ENCODE data around the gene RGL3. TPM values are rescaled to one million over a fixed set of nuclear protein-coding genes. Genes with fewer than 3 reads are reported as not detected.
A peak's percentile ranks its signal among the peaks of the same experiment; 100 is the strongest.

The RGL3 gene
- total RNA-seq, 2 experiments from 2014 or later, result 0.49 TPM; not detected in 1

- Histone ChIP-seq H3K9me2 (ENCODE audit: insufficient read depth, low read length) (no peaks in the 10 kb centered on the region), H3K36me3 (ENCODE audit: insufficient read depth, low read length) (peaks cover 60% of the 10 kb centered on the region), H3K4me3 (ENCODE audit: low read depth, low read length, poor library complexity, severe bottlenecking) (no peak overlapping the region), H3K4me2 (ENCODE audit: low read length) (peak overlapping the region; percentile 22), H3K79me2 (ENCODE audit: insufficient read depth, low read depth, low read length) (peaks cover 14% of the 10 kb centered on the region; the same call in 1 of the 2 replicates), H2AFZ (ENCODE audit: low read length) (no peak overlapping the region), H3K27ac (ENCODE audit: low read depth, low read length, poor library complexity, severe bottlenecking) (no peak overlapping the region), H3K4me1 (ENCODE audit: insufficient read depth, low read length, poor library complexity, severe bottlenecking) (peaks cover 24% of the 10 kb centered on the region), H4K20me1 (ENCODE audit: insufficient read depth, low read length) (no peaks in the 10 kb centered on the region), H3K9me3 (ENCODE audit: low read length) (no peaks in the 10 kb centered on the region)
- DNase-seq (ENCODE audit: low spot score), result peak; percentile 38
- CTCF ChIA-PET (ENCODE audit: unreplicated experiment), result no interaction called here
- BruUV-seq (replicated peaks), result TSS peak; percentile 60
- no peak for TF ChIP-seq CTCF (conservative IDR thresholded peaks at IDR 0.05; ENCODE audit: low read length)
- TF ChIP-seq EZH2phosphoT487 (IDR thresholded peaks at IDR 0.05; ENCODE audit: borderline replicate concordance, low read depth, low read length), result no peak
- POLR2A ChIA-PET, result no interaction called here
- intact Hi-C loops (cut with micrococcal nuclease; ENCODE audit: unreplicated experiment), result loop anchor here (5.0 kb wide), 1 partner anchor 146 kb away; no protein-coding TSS in a partner anchor
Observed at GRCh38 chr19:11437955-11438354, 18.8 kb upstream of the RGL3 start.

DNA sequence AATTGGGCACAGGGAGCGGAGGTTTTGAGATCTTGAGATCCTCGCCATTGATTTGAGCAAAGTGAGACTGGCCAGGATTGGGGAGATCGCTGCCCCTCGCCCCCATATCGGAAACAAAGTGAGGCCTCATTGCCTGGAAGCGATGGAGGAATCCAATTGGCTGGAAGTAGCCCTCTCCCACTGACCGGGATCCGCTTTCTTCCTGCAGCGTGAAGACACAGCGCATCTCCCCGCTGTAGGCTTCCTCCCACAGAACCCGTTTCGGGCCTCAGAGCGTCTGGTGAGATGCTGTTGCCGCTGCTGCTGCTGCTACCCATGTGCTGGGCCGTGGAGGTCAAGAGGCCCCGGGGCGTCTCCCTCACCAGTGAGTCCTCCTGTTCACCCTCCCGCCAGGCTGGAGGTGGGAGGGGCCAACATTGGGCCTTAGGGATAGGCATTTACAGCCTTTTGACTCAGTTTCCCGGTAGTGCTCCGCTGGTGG is 16.8 kb upstream of the RGL3 start:
- Histone ChIP-seq H3K4me1 (ENCODE audit: insufficient read depth, low read length, poor library complexity, severe bottlenecking) (peaks cover 24% of the 10 kb centered on the region), H3K9me2 (ENCODE audit: insufficient read depth, low read length) (no peaks in the 10 kb centered on the region), H2AFZ (ENCODE audit: low read length) (peak overlapping the region; percentile 14; the same call in 1 of the 2 replicates), H4K20me1 (ENCODE audit: insufficient read depth, low read length) (no peaks in the 10 kb centered on the region), H3K36me3 (ENCODE audit: insufficient read depth, low read length) (peaks cover 40% of the 10 kb centered on the region), H3K4me3 (ENCODE audit: low read depth, low read length, poor library complexity, severe bottlenecking) (peak overlapping the region; percentile 92), H3K9me3 (ENCODE audit: low read length) (no peaks in the 10 kb centered on the region), H3K27ac (ENCODE audit: low read depth, low read length, poor library complexity, severe bottlenecking) (peak overlapping the region; percentile 33), H3K4me2 (ENCODE audit: low read length) (peak overlapping the region; percentile 98), H3K79me2 (ENCODE audit: insufficient read depth, low read depth, low read length) (peaks cover 14% of the 10 kb centered on the region; the same call in 1 of the 2 replicates)
- TF ChIP-seq CTCF (conservative IDR thresholded peaks at IDR 0.05; ENCODE audit: low read length) (no peak), EZH2phosphoT487 (IDR thresholded peaks at IDR 0.05; ENCODE audit: borderline replicate concordance, low read depth, low read length) (no peak)
- intact Hi-C loops (cut with micrococcal nuclease; ENCODE audit: unreplicated experiment), result loop anchor here (1.0 to 5.0 kb wide), 2 partner anchors 55 to 144 kb away; no protein-coding TSS in a partner anchor
- peak; percentile 18 for DNase-seq (ENCODE audit: low spot score)
- BruUV-seq (replicated peaks), result TSS peak; percentile 77
- POLR2A ChIA-PET, result interaction anchor here (1.4 kb wide), 1 partner anchor 55 kb away, joined by 3 read pairs; no protein-coding TSS in a partner anchor
- CTCF ChIA-PET (ENCODE audit: unreplicated experiment), result interaction anchor here (0.5 kb wide), 1 partner anchor 107 kb away, joined by 3 read pairs; no protein-coding TSS in a partner anchor

Data from OCI-LY7 (cell line).